A549 treated with dexamethasone at 1 μM for 4 hours (cell line): ENCODE measurements around the gene PTPRT. TPM values are rescaled to one million over a fixed set of nuclear protein-coding genes. Genes with fewer than 3 reads are reported as not detected.

Experiments
- total RNA-seq: library from RNA; stranded (reverse); fragments of 200-300 nt; extraction: Qiagen RNA extraction; gene quantifications from 5 replicates; pipeline ENCODE4 v1.2.3, GENCODE V29; 2022

PTPRT gene
- not detected in 5 replicates for total RNA-seq

GRCh38 chr20:43189554-43190331, at the start of gene PTPRT:
TSS of gene PTPRT (minus strand) at chr20:43189906. CDS start at chr20:43189733, 173 bp downstream.

